Activated CD4-positive, alpha-beta T cell treated with anti-CD3 and anti-CD28 coated beads, Interleukin-10, Interleukin-2, amounts not matched to agents 100 ng/mL and 50 ng/mL, durations not matched to agents 16 hours and 8 hours (primary cell): ENCODE measurements around the gene PLA2G2D.

Experiments used
- DNase-seq: peaks from one replicate; pipeline ENCODE4 v3.0.0-alpha.2; 2020

Gene PLA2G2D

DNA sequence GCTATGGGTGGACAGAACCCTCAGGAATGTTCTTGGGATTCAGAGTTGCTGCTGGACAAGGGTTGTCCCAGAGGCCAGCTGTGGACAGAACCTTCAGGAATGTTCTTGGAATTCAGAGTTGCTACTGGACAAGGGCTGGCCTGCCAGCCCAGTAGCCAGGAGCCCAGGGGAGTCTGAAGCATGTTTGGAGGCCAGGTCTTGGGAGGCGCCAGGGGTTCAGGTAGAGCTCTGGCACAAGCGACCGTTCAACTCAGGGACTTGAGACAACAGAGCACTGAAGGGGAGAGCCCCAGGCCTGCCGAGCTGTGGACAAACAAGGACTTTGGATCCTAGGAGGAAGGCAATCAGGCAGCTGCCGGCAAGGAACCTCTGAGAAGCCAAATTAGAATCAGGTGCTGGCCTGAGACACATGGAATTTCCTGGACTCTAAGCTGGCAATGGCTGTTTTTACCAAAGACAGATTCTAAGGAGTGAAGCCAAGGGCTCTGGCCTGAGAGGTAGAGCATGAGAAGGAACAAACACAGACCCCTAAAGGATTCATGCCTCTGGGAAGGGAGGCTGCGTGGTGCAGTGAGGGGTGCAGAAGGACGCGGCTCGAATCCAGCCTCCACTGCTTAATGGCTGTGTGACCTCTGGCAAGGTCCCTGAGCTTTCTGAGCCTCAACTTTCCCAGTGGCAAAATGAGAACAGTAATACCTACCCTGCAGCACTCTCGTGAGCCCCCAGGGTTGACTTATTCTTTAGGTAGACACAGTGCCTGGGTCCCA is 36.0 kb downstream of the PLA2G2D start:
- DNase-seq = no peak

DNA sequence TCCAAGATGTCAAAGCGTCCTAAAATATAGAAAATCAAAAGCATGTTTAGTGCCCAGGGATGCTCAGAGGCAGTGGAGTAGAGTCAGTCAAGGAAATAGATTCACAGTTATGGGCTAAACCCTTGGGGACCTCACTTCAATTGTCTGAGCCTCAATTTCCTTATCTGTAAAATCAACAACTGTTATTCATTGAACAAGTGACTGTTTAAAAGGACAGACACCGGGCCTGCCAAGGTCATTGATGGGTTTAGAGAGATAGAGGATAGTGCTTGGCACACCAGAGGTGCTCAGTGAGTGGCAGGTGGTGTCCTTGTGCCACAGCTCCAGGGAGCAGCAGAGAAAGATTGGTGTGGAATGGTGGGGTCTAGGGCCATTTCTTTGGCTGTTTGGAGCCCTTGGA is 36.6 kb downstream of the PLA2G2D start:
- no peak for DNase-seq

DNA sequence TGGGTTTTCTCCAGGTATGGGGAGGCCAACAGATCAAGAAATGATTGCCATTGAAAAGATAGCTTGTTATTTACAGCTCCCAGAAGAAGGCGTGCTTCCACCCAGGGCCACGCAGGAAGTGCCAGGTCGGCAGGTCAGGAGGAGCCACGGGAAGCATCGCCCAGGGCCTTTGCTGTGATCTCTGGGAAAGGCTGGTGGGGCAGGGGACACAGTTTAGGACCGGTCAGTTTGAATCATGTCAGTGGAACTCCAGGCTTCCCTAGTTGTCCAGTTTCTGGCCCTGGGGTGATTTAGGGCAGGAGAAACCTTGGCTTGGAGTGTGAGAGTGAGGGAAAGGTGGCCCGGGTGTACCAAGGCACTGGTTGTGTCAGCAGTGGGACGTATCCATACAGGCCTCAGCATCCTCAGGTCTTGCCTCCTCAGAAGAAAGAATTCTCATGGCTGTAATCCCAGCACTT is 38.0 kb downstream of the PLA2G2D start:
- DNase-seq = no peak

DNA sequence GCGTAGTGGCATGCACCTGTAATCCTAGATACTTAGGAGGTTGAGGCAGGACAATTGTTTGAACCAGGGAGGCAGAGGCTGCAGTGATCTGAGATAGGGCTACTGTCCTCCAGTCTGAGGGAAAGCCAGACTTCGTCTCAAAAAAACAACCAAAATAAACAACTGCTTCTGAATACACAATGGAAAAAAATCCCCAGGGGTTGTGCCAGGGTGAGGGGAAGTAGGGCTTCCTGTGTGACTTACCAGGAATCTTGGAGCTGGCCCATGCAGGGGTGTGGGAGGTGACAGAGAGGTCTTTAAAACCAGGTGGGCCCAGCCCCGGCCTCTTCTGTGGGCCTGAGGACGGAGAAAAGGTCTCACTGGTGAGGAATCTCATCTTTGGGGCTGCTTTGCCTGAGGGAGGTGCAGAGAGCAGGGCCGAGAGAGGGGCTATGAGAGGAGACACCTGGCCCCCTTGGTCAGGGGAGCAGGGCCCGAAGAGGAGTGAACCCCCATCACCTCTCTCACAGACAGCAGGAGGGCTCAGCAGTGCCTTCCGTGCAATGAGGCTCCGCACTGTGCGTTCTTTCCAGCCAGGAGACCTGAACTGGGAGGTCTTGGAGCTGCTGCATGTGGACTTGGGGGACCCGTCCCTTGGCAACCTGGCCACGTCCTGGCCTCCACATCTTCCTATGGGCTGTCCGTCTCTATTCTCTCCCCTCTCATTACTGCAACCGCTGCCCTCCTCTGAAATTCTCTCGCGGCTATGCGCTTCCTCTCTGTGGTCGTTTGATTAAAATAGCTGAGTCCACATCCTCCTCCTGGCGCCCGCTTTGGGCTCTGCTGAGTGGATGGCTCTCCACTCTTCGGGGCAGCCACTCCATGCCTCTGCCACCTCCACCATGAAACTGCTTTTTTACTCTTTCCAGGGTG is 38.6 kb downstream of the PLA2G2D start:
- DNase-seq = peak; percentile 35

DNA sequence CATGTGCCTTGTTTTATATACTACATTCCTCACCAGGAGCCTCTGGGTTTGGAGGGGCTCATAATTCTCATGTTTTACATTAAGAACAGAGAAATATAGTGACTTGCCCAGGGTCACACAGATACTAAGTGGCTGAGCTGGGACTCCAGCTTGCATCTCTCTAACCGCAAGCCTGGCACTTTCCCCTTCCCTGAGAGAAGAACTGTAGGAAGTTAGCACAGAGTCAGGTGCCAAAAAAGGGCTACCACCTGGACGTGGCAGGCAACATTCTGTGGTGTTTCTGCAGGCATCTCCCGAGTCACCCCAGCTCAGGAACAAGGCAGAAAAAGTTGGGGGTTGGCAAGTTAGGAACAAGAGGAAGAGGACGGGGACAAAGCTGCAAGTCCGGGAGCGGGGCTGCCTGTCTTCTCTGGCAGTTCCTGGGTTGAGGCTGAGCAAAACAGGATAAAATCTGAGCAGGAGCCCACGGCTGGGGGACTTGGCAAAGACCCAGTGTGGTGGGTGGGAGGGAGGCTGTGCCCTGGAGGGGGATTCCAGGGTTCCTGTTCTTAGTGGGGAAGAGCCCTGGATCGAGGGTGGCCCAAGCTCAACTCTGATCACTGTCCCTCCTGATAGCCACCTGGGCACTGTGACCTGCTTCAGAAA is 39.6 kb downstream of the PLA2G2D start:
- DNase-seq = no peak

DNA sequence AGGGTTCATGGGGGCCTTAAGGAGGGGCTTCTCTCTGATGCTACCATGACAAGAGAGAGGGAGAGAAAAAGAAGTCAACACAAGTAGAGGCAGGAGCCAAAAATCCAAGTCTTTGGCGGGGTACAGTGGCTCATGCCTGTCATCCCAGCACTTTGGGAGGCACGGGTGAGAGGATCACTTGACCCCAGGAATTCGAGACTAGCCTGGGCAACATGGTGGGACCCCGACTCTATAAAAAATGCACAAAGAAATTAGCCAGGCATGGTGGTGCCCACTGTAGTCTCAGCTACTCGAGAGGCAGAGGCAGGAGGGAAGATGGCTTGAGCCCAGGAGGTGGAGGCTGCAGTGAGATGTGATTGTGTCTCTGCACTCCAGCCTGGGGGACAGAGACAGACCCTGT is 40.6 kb downstream of the PLA2G2D start:
- DNase-seq = no peak

DNA sequence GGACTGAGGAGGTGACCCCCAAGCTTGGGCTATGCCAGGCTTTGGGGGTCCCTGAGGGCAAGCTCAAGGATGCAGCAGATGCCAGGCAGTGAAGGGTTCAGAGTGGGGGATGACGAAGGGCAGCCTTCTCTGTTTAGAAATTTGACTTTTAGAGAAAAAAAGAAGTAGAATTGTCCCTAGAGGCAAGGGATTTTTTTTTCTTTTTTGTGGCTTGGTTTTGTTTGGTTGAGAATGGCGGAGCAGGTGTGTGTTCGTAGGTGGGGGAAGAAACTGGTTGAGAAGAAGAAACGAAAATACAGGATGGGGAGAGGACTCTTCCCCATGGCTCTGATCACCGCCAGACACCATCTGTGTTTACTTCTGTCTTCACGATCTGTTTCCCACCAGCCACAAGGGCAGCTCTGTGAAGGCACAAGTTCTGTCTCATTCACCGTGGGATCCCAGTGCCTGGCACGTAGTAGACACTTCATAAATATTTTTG is 41.1 kb downstream of the PLA2G2D start:
- no peak for DNase-seq

DNA sequence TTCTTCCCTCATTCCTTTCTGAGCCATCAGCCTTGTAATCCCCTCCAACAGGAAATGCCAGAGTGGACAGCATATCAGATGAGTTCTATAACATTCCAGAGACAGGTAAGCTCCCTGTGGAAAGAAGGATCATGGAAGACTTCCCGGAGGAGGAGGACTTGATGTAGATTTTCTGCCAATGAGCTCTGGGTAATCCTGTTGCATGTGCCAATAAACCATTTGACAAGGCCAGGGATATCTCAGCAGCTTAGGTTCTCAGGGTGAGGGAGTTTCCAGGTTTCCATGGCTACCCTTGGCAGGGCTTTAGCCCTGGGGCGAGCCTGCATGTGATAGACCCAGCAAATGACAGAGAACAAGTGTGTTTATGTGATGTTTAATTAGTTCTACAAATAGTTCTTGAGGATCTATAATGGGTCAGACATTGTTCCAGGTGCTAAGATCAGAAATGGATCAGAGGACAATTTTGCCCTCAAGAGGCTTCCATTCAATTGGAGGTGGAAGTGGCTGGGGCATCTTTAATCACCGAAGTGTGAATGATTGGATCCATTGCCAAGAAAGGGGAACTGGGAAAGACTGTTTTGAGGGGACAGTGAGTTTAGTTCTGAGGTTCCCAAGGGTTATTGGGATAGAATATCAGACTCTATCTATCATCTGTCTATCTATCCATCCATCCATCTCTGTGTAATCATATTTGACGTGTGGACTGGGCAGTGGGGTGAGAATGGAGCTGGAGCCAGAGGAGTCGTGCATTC is 42.5 kb downstream of the PLA2G2D start:
- no peak for DNase-seq

DNA sequence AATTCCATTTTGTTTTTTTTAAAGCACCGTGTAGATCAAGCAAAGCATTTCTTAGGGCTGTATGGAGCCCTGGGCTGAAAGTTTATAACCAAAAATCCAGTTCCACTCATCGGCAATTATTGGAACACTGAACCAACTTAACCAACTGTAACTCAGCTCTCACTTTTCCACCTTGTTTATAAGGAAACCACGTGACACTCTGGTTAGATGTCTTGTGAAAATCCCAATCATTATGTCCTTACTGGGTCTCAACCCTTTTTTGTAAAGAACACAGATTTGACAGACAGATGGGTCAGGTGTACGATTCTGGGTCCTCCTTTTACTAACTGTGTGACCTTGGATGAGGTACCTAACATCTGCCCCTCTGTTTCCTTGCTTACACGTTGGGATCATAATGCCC is 43.1 kb downstream of the PLA2G2D start:
- DNase-seq = no peak

DNA sequence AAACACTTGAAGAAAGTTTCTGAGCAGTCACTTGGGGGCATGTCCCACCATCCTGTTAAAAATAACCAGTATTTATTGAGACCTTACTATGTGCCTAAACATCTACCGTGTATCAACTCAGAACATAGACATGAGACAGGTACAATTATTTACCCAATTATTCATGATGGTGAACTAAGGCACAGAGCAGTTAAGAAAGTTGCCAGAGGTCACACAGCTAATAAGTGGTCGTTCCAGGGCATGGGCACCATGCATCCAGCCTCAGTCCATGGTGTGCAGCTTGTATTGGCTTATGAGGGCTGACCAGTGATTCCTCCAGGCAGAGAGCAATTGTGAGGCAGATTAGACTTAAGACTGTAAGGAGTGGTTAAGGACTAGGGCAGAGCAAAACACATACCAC is 44.0 kb downstream of the PLA2G2D start:
- no peak for DNase-seq

DNA sequence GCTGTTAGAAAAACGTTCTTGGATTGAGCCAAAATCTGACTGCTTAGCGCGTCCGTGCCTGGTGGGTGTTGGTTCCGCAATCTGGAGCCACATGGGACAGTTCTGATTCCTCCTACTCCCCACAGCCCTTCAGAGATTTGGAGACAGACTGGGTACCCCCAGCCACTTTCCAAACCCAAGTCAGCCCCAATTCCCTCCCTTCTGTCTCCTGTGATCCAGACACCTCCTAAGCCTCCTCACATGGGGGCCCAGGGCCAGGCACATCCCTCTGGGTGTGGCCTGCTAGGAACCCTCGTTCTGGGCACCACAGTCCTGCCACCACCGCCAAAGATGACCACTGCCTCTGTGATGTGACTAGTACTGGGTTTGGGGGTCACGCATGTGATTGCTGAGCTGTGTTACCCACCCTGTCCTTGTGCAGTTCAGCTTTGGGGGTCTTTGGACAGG is 44.6 kb downstream of the PLA2G2D start:
- DNase-seq = no peak

DNA sequence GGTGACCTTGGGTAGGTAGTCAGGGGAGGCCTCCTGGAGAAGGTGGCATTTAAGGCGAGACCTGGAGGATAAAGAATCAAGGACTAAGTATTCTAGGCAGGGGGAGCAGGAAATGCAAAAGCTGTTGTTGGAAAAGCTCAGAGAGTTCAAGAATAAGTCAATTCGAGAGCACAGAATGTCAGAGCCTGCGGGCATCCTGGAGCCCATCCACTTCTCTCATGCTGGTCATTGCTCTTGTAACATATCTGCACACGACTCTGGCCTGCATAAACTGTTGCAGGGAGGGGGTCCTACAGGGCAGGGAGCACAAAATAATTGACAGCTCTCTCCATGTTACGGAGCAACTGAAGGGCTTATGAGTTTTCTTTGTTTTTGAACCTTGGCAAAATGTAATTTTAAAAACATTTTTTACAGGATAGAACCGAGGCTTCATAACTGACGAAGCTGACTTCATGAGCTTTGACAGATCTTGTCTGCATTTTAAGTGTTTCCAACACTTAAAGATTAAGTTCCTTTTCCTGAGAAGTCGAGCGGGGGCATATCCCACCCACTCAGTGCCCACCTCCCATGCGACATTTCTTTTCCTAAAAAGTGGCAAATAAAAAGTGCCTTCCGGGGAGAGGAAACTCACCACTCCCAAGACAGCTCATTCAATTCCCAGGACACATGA is 45.1 kb downstream of the PLA2G2D start:
- no peak for DNase-seq

DNA sequence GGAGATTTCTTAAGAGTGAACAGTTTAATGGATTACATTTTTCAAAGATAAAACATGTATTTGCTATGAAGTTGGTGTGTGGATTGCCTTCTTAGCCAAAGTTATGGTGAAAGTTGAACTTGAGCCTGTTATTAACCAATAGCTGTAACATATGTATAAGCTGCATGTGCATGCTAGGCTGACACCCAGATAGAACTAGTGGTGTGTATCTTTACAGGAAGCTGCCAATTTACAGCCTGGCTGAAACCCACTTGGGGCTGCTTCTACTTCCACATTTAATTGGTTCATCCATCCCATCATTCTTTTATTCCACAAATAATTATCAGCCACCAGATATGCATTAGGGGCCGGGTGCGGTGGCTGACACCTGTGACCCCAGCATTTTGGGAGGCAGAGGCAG is 46.1 kb downstream of the PLA2G2D start:
- DNase-seq = no peak

DNA sequence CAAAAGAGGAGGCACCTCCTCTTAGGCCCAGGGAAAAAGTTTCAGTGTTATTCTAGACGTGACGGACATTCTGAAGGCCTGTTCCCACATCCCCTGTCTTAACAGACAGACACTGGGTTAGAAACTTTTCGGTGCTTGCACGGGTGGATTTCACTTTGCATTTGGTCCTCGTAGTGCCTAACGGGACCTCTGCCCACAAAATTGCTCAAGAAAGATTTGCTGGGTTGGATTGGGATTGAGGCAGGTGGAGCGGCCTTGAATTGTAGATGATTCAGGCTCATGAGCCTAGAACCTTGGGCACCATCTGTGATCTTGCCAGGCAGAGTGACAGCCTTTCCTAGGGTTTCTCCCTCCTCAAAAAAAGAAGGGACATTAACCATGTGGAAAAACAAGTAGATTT is 46.6 kb downstream of the PLA2G2D start:
- no peak for DNase-seq

DNA sequence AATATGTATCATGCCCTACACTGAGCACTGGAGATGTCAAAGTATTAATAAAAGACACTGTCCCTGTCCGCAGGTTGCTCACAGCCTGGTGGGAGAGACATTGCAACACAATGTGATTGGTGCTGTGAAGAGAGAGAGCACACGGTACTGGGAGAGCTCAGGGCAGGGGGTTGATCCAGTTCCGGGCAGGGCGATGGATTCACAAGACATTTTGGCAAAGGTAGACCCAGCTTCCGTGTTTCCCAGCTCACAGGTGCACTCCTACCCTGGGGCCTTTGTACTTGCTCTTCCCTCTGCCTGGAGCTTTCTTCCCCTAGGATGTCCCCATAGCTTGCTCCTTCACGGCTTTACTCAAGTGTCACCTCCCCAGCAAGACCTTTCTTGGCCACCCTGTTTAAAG is 47.9 kb downstream of the PLA2G2D start:
- DNase-seq = no peak

DNA sequence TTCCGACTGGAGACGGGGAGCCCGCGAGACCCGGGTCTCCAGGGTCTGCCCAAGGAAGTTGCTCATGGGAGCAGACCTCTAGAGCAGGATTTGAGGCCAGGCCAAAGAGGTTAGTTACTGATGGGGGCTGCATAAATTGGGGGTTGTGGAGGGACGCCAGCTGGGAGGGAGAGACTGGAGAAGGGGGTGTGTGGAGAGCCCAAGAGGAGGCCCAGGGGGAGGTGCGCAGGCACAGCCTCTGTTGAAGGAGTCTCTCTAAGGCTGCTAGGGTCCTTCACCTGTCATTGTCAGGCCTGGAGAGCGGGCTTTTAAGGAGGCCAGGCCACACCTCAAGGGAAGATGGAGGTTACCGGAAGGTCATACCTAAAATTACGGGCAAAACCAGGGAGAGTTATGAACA is 49.0 kb downstream of the PLA2G2D start:
- DNase-seq = no peak

DNA sequence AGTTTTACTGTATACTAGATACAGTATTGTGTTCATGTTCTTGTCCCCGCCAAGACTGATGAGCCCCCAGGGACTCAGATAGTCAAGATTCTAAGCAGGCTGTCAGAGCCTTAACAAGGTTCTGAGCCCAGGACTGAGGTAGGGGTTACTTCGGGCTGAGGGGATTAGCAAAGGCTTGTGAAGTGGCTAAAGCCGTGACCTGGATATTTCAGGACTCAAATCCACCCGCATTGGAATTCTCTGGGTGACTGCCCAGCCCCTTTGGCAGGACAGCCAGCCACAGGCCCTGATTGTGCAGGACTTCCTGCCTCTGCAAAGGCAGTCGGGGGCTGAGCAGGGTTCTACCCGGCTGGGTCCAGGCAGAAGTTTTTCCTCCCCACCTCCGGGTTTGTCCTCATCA is 49.5 kb downstream of the PLA2G2D start, which contains the start of gene PLA2G5:
TSS of gene PLA2G5 (plus strand) at position 321 of the 400 bp plus-strand sequence. CDS start 14,637 bp downstream, outside the sequence.
- no peak for DNase-seq

DNA sequence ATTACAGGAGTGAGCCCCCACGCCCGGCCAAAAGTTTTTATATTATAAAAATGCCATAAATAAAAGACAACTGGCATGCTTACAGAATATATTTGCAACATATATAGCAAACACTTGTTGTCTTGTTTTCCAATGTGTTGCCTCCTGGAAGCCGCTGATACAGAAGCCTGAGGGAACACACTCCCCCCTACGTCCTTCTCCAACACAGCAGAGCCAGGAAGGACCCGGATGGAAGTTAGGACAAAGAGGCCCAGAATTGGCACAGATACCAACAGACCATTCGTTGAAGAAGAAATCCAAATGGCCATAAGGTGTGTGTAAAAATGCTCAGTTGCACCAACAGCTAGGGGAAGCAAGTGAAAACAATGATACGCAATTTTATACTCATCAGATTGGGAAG is 50.6 kb downstream of the PLA2G2D start:
- no peak for DNase-seq

DNA sequence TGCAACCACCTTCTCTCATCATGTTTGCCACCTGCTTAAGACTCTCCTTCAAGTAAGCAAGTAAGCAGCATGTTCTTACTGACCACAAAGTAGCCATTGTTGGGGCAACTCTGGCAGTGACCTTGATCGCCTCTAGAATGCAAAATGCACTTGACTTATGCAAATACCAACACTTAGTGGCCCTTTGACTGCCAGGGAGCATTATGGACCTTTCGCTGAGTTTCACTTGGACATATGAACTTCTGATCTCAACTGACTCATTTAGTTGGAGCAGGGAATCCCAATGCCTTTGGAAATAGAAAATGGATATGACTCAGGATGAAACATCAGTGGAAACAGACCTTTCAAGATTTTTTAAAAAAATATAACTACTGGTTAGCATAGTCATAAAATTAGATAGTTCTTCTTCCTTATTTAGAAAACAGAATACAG is 55.5 kb downstream of the PLA2G2D start:
- no peak for DNase-seq
